NCI-H2081 (cell line): ENCODE results near the gene DLX6.
A peak's percentile ranks its signal among the peaks of the same experiment; 100 is the strongest.

Source experiments
- DNase-seq, 2 experiments: peaks; one replicate each; lab custom pipeline; 2025; lab: John Stamatoyannopoulos, UW

Gene DLX6

GRCh38 chr7:97005183-97006054 is at the start of gene DLX6:
Gene DLX6, plus strand, starts transcription at chr7:97005553. Its CDS starts 425 bp downstream, at chr7:97005978.
- DNase-seq: peak; percentile 98 to 100

- no peak for DNase-seq
Measured at GRCh38 chr7:96959135-96959534, 46.2 kb upstream of the DLX6 start.

- DNase-seq: no peak
Measured at GRCh38 chr7:96962221-96962885, 43.0 kb upstream of the DLX6 start.

GRCh38 chr7:96968981-96969380 is 36.4 kb upstream of the DLX6 start:
- no peak for DNase-seq

GRCh38 chr7:96970739-96971138 is 34.6 kb upstream of the DLX6 start:
- DNase-seq: no peak

- no peak for DNase-seq
Measured at GRCh38 chr7:96973986-96974385, 31.4 kb upstream of the DLX6 start.

- DNase-seq: no peak
Measured at GRCh38 chr7:96976106-96976505, 29.2 kb upstream of the DLX6 start.

- no peak for DNase-seq
Measured at GRCh38 chr7:96977445-96977844, 27.9 kb upstream of the DLX6 start.

GRCh38 chr7:96979551-96980276 is 25.6 kb upstream of the DLX6 start:
- DNase-seq: no peak

- no peak for DNase-seq
Measured at GRCh38 chr7:96982586-96982985, 22.8 kb upstream of the DLX6 start.

GRCh38 chr7:96985992-96986391 is 19.4 kb upstream of the DLX6 start:
- DNase-seq: no peak

GRCh38 chr7:96986901-96987300 is 18.5 kb upstream of the DLX6 start:
- no peak for DNase-seq

GRCh38 chr7:96987719-96988118 is 17.6 kb upstream of the DLX6 start:
- no peak for DNase-seq

- no peak for DNase-seq
Measured at GRCh38 chr7:96989241-96989858, 16.0 kb upstream of the DLX6 start.

GRCh38 chr7:96989859-96990317 is 15.5 kb upstream of the DLX6 start:
- no peak for DNase-seq

GRCh38 chr7:96991546-96992191 is 13.7 kb upstream of the DLX6 start:
- DNase-seq: no peak

- DNase-seq: no peak
Measured at GRCh38 chr7:96992192-96993005, 13.0 kb upstream of the DLX6 start.

- DNase-seq: no peak
Measured at GRCh38 chr7:96993094-96993865, 12.1 kb upstream of the DLX6 start.

GRCh38 chr7:96993980-96994379 is 11.4 kb upstream of the DLX6 start:
- DNase-seq: no peak
